ENCODE measurements around the gene TMX2. TPM values are rescaled to one million over a fixed set of nuclear protein-coding genes. Genes with fewer than 3 reads are reported as not detected.

TMX2 gene
- total RNA-seq, 4 donors from 2014 or later = 29.1 to 54.9 (median 40.5) TPM

DNA sequence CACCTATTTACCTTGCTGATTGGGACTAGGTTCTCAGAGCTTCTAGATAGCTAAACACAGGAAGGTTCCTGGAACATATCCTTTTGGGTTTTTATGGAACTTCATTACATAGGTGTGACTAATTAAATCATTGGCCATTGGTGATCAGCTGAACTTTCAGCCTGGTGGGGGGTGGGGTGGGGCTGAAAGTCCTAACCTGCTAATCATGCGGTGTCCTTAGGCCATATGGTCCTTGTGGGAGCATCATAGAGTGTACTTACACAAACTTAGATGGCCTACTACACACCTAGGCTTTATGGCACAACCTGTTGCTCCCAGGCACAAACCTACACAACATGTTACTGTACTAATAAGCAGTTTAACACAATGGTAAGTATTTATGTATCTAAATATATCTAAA is 20.3 kb downstream of the TMX2 start:
- Histone ChIP-seq H3K4me3 (no peak overlapping the region), H3K4me1 (no peaks in the 10 kb centered on the region), H3K9me3 (no peaks in the 10 kb centered on the region), H3K27me3 (no peaks in the 10 kb centered on the region), H3K27ac (no peak overlapping the region), H3K36me3 (no peaks in the 10 kb centered on the region)
- in situ Hi-C loops (cut with MboI; ENCODE audit: low sequenced_read_pairs in 4 of 4) = no loop called here
- TF ChIP-seq CTCF (IDR thresholded peaks at IDR 0.05 in 4 of 5, conservative IDR thresholded peaks at IDR 0.05 in 1 of 5) (no peak), POLR2A (IDR thresholded peaks at IDR 0.05) (no peak)
- ATAC-seq (no peak), DNase-seq (no peak)
- intact Hi-C loops (cut with DNase I; ENCODE audit: low total_unique reads) = no loop called here

DNA sequence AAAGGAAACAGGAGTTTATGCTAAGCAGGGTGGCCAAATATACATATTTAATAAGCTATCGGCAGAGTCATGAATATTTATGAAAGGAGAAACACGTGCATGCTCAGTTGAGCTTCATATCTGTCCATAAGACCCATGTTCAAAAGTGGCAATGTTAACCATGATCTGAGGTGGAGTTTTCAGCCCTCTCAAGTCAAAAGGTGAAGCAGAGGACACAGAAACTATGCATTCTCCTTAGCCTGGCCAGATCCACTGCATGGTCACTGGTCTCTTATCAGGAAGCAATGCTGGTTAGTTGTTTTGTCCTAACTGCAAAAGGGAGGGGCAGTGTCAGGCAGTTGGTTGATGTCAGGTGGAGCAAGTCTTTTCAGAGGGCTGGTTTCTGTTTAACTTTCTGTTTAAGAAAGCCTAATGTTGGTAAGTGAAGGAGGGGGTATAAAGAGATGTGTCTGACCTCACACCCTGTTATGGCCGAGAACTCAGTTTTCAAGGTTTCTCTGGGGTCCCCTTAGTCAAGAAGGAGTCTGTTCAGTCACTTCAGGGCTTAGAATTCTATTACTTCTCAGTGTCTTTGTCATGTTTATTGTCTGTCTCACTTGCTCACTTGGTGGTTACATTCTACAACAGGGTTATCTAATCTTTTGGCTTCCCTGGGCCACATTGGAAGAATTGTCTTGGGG is 23.4 kb downstream of the TMX2 start:
- DNase-seq (no peak), ATAC-seq (no peak)
- TF ChIP-seq POLR2A (IDR thresholded peaks at IDR 0.05) (no peak), CTCF (IDR thresholded peaks at IDR 0.05 in 4 of 5, conservative IDR thresholded peaks at IDR 0.05 in 1 of 5) (no peak)
- Histone ChIP-seq H3K36me3 (peaks cover 0 to 17% of the 10 kb centered on the region in 2 donors), H3K27ac (no peak overlapping the region), H3K9me3 (no peaks in the 10 kb centered on the region), H3K4me1 (peaks cover 0 to 3% of the 10 kb centered on the region in 2 donors), H3K4me3 (no peak overlapping the region), H3K27me3 (no peaks in the 10 kb centered on the region)
- in situ Hi-C loops (cut with MboI; ENCODE audit: low sequenced_read_pairs in 4 of 4) (no loop called here), intact Hi-C loops (cut with DNase I; ENCODE audit: low total_unique reads) (no loop called here)

GRCh38 chr11:57741132-57742086 is 29.0 kb downstream of the TMX2 start, which contains the start of gene SELENOH:
TSS of gene SELENOH (plus strand) at chr11:57741491. CDS start at chr11:57741596, 105 bp downstream.
- Histone ChIP-seq H3K4me1 (peaks cover 15 to 17% of the 10 kb centered on the region in 2 donors), H3K4me3 (peak within 1 kb of the TSS; percentile 77 to 100 (median 90)), H3K36me3 (peaks cover 0 to 34% of the 10 kb centered on the region in 2 donors), H3K27ac (peak within 1 kb of the TSS; percentile 94 to 99 (median 98)), H3K9me3 (no peaks in the 10 kb centered on the region), H3K27me3 (no peaks in the 10 kb centered on the region)
- peak; percentile 84 for TF ChIP-seq POLR2A (IDR thresholded peaks at IDR 0.05)
- TF ChIP-seq CTCF (IDR thresholded peaks at IDR 0.05 in 4 of 5, conservative IDR thresholded peaks at IDR 0.05 in 1 of 5) = no peak
- intact Hi-C loops (cut with DNase I; ENCODE audit: low total_unique reads) (loop anchor here (1.0 to 10.0 kb wide), 5 partner anchors 21 to 417 kb away; partner anchors contain the start of genes MED19, TMX2 and TNKS1BP1), in situ Hi-C loops (cut with MboI; ENCODE audit: low sequenced_read_pairs in 4 of 4) (loop anchor here in 1 of 4 donors (10.0 kb wide), 1 partner anchor 63 kb away; no protein-coding TSS in a partner anchor)
- DNase-seq = peak; percentile 95 to 96
- ATAC-seq = peak; percentile 95 to 97

- in situ Hi-C loops (cut with MboI; ENCODE audit: low sequenced_read_pairs in 4 of 4) = loop anchor here in 1 of 4 donors (10.0 kb wide), 1 partner anchor 63 kb away; no protein-coding TSS in a partner anchor
- Histone ChIP-seq H3K27me3 (no peaks in the 10 kb centered on the region), H3K4me3 (peak overlapping the region; percentile 77 to 100 (median 90)), H3K36me3 (peaks cover 0 to 34% of the 10 kb centered on the region in 2 donors), H3K27ac (peak overlapping the region; percentile 94 to 99 (median 98)), H3K9me3 (no peaks in the 10 kb centered on the region), H3K4me1 (peaks cover 15 to 17% of the 10 kb centered on the region in 2 donors)
- no peak for TF ChIP-seq POLR2A (IDR thresholded peaks at IDR 0.05)
- TF ChIP-seq CTCF (IDR thresholded peaks at IDR 0.05 in 4 of 5, conservative IDR thresholded peaks at IDR 0.05 in 1 of 5) = no peak
- DNase-seq = no peak
- intact Hi-C loops (cut with DNase I; ENCODE audit: low total_unique reads) = loop anchor here (5.0 to 10.0 kb wide), 2 partner anchors 60 to 417 kb away; partner anchors contain the start of gene TNKS1BP1
- ATAC-seq = no peak
Measured at GRCh38 chr11:57742087-57742452, 29.7 kb downstream of the TMX2 start.

All from gastrocnemius medialis (tissue), 4 donors.